GM19035 (cell line): ENCODE results near the gene MRPL34.
"Not testable (repeated sequence)": the region's sequence is repeated elsewhere in the genome, so short reads cannot be mapped to it uniquely, and the experiment has no call there.

Experiments used
- ATAC-seq: cut with Tn5 transposase; IDR thresholded peaks from one replicate; pipeline ENCODE4 v1.9.1; 2021; ENCODE audit not compliant: unreplicated experiment

Gene MRPL34

DNA sequence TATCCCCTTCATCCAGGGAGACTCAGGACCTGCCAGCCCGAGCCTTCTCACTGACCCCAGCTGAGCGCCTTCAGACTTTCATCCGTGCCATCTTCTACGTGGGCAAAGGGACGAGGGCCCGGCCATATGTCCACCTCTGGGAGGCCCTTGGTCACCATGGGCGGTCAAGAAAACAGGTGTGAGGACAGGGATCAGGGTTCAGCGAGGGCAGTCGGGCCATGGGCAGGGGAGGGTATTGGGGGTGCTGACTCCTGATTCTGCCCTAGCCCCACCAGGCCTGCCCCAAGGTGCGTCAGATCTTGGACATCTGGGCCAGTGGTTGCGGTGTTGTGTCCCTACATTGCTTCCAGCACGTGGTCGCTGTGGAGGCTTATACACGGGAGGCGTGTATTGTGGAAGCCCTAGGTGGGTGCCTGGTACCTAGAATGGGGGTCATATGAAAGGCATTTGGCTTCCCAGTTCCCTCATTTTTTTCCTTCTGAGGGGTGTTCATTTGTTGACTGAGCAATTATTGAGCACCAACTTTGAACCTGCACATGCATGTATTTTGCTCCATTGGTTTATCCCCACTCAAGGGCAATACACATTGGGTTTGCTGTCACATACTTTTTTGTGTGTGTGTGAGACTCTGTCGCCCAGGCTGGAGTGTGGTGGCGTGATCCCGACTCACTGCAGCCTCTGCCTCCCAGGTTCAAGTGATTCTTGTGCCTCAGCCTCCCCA is 20.1 kb upstream of the MRPL34 start:
- no peak for ATAC-seq

DNA sequence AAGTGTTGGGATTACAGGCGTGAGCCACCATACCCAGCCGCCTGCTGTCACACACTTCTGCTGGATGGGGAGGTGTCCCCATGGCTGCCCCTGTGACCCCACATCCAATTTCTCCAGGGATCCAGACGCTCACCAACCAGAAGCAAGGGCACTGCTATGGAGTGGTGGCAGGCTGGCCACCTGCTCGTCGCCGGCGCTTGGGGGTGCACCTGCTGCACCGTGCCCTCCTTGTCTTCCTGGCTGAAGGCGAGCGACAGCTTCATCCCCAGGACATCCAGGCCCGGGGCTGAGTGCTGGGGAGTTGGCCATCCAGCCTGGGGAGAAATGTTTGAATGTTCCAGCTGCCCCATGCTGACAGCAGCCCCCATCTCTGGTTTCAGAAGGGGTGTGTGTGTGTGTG is 19.4 kb upstream of the MRPL34 start:
- no peak for ATAC-seq

DNA sequence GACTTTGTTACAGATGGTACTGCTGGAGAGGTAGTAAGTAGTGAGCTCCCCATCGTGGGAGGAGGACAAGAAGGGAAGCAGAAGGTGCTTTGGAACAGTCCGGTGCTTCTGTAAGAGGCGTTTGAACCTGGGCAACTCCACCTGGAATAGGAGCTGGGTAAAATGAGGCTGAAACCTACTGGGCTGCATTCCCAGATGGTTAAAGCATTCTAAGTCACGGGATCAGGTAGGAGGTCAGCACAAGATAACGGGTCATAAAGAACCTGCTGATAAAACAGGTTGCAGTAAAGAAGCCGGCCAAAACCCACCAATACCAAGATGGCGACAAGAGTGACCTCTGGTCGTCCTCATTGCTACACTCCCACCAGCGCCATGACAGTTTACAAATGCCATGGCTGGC is 18.9 kb upstream of the MRPL34 start:
- no peak for ATAC-seq

DNA sequence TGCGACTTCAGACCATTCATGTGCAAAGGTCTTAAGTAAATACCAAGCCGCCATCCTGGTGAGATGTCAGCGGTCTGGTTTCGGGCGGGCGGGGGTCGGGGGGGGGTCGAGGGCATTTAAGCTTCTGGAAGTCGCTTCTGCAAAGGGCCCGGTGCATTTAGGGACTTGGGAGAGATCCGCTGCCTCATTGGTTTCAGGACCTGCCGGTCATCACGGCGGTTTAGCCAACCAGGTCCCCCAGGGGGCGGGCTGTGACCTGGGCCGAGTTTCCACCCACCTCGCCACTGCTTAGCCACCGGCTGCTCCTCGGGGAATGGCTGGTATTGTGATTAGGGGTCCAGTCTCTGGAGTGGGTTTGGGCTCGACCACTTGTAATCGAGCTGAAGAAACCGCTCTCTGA is 16.2 kb upstream of the MRPL34 start:
- ATAC-seq, result no peak

DNA sequence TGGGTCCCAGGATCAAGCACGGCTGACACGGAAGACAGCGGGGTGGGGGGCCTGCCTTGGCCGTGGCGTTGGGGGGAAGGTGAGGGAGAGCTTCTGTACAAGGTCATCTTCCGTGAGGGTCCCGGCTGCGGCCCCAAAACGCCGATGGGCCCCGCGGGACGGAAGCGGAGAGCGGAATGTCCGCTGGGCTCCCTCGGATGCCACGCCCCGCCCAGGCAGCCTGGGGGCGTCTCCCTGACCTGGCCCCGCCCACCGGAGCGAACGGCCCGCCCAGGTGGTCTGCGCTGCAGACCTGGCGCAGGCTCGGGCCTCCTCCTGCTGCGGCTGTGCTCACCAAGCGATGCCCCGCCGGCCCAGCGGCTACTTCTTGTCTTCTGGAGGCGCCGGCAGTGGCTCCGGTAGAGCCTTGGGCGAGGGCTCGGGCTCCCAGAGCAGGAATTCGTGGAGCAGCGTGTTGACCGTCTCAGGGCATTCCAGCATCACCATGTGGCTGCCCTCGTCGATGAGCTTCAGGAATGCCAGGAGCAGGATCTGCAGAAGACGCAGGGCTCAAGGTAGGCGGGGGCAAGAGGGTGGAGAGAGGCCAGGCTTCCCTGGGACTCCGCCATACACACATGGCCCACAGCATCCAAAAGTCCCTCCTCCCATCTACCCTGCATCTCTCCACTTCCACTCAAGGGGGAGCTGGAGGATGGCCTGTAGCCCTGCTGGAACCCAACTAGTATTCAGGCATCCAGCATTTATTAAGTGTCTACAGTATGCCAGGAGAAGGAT is 13.2 kb upstream of the MRPL34 start:
- peak; percentile 83 for ATAC-seq

DNA sequence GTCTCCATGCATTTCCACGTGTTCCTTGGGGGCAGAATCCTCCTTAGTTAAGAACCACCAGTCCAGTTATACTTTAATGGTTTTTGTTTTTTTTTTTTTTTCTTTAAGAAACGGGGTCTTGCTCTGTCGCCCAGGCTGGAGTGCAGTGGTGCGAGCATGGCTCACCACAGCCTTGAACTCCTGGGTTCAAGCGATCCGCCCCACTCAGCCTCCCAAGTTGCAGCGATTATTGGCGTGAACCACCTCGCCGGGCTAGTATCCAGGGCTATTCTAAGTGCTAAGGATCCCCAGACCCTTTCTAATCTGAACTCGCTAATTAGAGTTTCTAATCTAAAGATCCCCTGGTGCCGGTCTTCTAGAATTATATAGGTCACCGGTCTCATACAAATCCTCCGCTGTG is 12.1 kb upstream of the MRPL34 start:
- ATAC-seq, result no peak

DNA sequence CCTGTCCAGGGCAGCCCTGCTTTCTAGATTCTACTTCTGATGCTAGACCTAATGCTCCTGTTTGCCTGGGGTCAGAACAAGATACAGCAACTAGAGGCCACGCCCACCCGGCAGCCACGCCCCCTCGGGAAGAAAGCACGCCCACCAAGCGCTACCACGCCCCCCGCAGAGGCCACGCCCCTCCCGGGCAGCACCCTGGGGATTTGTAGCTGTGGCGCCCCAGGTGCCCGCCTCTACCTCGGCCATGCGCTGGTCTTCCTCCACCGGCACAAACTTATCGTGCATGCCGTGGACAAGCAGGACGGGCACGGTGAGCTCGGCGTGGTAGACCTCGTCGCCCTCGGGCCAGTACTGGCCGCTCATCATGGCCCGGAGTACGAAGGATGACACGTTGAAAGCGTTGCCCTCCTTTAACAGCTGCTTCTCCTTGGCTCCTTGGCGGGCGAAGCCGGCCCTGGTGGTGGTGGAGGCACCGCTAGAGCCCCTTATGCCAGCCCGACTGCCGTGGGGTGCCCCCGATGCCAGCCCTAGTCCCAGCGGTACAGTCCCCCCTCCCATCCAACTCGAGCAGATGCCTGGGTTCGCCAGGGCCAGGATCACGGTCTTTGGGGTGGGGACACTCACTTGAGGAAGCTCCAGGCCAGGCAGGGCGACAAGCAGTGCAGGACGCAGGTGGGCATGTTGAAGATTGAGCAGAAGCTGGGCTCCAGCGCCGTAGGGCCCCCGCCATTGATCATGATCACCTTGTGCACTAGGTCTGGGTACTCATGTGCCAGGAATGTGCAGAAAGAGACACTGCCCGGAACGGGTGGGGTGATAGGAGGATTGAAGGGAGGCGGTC is 11.4 kb upstream of the MRPL34 start:
- no peak for ATAC-seq

DNA sequence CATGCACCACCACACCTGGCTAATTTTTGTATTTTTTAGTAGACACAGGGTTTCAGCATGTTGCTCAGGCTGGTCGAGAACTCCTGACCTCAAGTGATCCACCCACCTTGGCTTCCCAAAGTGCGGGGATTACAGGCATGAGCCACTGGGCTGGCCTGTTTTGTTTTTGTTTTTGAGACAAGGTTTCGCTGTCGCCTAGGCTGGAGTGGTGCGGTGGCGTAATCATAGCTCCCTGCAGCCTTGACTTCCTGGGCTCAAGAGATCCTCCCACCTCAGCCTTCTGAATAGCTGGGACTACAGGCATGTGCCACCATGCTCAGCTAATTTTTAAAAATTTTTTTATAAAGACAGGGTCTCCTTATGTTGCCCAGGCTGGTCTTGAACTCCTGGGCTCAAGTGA is 10.1 kb upstream of the MRPL34 start:
- not testable (repeated sequence) for ATAC-seq

DNA sequence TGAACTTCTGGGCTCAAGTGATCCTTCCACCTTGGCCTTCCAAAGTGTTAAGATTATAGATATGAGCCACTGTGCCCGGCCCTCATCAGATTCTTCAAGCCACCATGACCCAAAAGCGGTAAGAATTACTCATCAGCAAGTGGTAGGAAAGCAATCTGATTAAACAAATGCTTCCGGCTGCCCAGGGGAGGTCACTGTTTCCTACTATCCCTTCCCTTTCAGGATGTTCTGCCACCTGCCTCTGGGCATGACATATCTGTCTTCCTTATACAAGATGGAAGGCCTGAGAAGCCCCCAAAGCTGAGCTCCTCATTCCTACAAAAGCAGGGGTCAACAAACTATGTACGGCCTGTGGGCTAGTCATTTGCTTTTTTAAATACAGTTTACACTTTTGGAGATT is 9.4 kb upstream of the MRPL34 start:
- ATAC-seq, result no peak

DNA sequence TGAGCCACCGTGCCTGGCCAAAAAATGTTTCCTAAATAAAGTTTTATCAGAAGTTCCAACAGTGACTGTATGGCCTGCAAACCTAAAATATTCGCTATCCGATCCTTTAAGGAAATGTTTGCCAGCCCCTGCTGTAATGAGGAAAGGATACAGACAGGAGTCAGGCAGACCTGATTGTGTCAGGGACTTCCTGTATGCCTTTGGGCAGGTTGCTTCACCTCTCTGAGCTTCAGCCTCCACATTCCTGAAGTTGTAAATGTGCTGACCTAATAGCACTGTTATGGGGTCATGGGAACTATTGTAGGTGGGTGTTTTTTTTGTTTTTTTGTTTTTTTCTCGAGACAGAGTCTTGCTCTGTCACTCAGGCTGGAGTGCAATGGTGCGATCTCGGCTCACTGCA is 8.7 kb upstream of the MRPL34 start:
- ATAC-seq, result no peak

DNA sequence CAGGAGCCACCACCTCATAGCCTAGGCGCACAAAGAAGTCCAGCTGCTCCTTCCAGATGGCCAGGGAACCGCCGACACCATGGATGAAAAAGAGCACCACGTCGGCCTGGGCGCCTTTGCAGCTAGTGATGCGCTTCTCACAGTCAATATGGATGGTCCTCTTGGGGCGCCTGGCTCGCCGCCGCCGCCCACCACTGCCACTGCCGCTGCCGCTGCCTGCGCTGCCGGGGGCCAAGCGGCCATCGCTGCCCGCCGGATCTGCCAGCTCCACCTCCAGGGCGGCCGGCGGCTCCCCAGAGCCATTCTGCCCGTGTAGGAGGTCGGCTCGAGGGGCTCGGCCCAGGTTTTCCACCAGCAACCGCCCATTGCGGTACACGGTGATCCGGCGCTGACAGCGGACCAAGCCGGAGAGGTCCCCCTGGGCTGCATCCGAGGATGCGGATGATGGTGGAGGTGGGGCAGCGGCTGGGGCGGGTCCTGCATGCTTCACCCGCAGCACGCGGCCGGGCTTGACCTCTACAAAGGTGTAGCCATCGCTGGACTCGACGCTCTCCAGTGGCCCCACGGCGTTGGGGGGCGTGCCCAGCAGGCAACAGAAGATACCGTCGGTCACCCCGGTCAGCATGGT is 4.6 kb upstream of the MRPL34 start:
- no peak for ATAC-seq

DNA sequence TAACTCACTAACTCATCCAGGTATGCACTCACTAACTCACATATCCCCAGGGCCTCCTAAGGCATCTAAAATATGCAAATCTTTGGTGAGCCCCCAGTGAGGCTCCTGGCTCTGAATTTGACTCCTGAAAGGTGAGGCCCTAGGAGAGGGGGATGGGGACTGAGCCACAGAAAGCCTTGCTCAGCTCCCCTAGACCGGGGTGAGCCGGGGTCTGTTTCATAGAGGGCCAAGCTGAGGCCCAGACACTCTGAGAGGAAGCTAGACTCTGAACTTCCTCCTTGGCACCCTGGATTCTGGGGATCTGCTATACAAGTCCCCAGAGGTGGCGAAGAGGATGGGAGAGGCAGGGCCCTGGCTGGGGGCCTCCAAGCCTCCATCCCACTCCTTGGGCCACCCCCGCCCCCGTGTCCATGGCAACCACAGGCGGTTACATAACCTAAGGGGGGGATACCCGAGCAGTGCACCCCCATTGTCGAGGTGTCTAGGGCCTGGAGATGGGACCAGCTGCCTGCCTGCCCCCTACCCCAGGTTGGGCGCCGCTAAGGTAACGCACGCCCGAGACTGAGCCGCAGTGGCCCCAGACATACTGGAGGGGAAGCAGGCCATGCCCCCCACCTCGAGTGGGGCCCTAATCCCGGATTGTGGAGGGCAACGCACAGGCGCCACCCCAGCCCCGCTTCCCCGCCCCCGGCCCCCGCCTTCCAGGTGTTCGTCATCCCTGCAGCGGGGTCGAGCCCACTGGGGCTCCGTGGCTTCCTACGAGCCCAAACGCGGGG is 3.1 kb upstream of the MRPL34 start:
- no peak for ATAC-seq

DNA sequence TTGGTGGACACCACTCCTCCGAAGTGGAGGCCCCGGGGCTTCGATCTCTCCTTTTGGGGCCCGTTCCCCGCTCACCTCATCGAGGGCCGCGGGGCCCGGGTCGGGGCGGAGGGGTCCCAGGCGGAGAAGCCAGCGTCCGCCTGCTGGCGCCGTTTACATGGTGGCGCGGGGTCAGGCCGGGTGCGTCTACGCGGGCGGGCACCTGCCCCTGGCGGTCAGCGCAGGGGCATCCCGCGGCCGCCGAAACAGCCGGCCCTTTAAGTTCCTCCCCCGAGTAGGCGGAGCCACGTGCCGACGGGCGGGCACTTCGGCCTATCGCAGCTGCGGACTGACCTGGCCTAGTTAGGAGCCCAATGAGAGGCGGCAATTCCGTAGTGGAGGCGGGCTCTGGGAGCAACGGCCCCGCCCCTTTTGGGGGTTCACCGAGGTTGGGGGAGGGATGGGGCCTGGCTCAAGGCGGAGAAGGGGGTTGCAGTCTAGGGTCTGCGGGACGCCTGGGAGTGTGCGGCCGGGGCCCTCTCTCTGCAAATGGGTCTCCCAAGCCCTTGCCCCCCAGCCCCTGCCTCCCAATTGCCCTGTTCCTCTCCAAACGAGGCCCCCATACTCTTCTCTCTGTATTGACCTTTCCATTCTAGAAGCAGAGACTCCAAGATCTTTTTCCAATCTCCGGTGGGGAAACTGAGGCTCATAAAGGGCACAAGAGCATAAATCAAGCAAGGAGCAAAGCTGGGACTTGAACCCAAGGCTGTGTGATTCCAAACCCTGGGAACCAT is 2.3 kb upstream of the MRPL34 start, which contains the start of gene ABHD8:
ABHD8 (minus strand) TSS at position 259 of the 773 bp plus-strand sequence. CDS start 1,809 bp downstream, outside the sequence.
- ATAC-seq, result peak; percentile 55

DNA sequence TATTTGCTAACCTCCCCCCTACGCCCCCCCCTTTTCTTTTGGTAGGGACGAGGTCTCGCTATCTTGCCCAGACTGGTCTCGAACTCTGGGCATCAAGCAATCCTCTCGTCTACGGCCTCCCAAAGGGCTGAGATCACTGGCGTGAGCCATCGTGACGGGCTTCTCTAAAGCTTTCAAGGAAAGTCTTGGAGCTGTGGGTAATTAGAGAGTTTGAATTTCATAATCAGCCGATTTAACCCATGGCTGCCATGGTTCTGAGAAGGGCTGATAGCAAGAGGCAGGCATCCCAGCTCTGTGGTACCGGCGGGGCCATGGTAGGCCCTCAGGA is 1.8 kb upstream of the MRPL34 start:
- no peak for ATAC-seq

DNA sequence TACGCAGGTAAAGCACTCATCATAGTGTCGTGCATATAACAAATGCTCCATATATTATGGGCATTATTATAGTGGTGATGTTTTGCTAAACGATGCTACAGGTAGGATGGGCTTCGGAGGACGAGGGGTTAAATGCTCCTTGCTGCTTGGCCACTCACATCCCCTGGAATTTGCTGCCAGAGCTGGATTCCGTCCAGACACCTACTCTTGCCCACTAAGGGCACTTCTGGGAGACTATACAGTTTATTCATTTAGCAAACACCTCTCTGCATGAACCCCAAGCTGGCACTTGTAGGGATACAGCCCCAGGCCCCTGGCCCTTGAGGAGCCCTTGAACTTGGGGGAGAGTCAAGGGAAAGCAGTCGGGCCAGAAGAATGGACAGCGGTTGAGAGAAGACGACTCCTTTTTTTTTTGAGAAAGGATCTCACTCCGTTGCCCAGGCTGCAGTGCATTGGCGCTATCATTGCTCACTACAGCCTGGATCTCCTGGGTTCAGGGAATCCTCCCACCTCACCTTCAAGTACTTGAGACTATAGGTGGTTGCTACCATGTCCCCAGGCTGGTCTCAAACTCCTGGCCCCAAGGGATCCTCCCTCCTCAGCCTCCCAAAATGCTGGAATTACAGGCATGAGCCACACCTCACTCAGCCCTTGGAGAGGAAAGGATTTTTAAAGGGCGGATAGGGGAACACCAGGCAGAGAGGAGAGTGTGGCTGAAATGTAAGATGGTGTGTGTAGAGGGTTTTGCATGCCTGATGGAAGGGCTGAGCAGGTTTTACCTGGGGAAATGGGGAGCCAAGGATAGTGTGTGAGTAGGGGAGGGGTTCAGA is 1.1 kb upstream of the MRPL34 start:
- no peak for ATAC-seq

DNA sequence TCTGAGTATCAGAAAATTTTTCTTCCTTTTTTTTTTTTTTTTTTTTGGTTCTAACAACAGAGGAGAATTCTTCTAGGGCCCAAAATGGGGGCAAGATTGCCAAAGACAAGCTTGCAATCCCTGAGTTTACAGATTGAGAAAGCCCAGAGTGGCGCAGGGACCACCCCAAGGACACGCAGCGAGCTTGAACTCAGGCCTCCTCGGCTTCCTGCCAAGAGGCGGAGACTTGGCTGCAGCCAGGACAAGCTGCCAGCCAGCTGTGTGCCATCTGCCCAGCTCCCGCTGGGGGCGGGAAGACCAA is 506 bp upstream of the MRPL34 start:
- no peak for ATAC-seq

DNA sequence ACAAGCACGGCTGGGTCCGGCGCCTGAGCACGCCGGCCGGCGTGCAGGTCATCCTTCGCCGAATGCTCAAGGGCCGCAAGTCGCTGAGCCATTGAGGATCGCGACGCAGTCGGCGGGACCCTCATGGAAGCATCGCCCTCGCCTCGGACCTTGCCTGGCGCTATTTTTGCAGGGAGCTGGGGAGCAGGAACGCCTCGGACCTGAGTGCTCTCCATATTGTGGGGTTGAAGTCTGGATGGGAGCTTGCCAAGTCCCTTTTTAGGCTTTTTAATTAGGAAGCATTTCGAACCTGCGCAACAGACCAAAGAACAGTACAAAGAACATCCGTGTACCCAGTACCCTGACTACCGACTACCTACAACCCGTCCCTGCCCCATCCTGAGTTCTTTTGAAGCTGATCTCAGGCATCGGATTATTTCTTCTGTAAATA is 628 bp downstream of the MRPL34 start:
- no peak for ATAC-seq

DNA sequence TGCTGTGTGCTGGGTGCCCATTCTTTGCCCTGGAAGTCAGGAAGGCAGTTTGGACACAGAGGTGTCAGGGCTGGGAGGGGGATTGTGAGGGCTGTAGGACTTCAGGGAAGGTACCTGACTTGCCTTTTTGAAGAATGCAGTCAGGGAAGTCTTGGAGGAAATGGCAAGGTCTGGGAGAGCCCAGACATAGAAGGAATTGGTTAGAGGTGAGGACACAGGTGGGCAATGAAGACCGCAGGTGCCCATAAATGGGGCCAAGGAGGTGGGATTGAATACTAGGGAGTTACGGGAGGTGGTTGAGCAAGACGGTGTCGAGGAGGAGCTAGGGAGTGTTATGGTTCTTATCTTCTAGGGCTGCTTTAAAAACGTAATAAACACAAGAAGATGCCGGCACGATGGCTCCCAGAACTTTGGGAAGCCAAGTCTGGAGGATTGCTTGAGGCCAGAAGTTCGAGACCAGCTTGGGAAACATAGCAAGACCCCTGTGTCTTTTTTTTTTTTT is 2.3 kb downstream of the MRPL34 start:
- no peak for ATAC-seq
